NCI-H2107 treated with DMSO at 0.1 percent for 48 hours (cell line): ENCODE measurements around the gene SOX10.
"Not testable (repeated sequence)": the region's sequence is repeated elsewhere in the genome, so short reads cannot be mapped to it uniquely, and the experiment has no call there.

ENCODE experiments used
- DNase-seq: peaks from one replicate; lab custom pipeline; 2025; ENCODE audit not compliant: unreplicated experiment; lab: John Stamatoyannopoulos, UW

Gene SOX10

GRCh38 chr22:37965940-37966664, 18.3 kb downstream of the SOX10 start:
- no peak for DNase-seq

- DNase-seq: no peak
Observed at GRCh38 chr22:37961062-37961461, 23.3 kb downstream of the SOX10 start.

DNA sequence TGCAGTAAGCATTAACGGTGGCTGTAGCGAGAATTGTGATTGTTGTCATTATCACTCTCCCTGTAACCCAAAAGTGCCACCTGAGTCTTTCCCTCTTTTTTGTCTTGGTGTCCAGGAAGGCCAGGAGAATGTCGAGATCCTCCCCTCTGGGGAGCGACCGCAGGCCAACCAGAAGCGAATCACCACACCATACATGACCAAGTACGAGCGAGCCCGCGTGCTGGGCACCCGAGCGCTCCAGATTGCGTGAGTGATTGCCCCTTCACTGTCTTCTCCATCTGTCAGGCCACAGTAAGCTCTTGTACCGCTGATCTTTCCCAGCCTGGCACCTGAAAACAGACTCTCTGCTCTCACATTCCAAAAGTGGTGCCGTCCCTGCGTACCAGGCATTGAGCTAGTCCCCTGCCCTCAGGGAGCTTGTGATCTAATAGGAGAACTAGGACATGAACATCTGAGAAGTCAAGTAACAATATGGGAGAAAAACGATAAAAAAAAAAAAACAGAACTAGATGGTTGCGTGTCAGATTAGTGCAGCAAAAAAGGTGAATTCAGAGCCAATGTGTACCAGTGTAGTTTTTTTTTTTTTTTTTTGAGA, 25.0 kb downstream of the SOX10 start:
- DNase-seq: no peak

- no peak for DNase-seq
Observed at GRCh38 chr22:37957232-37957631, 27.1 kb downstream of the SOX10 start.

DNA sequence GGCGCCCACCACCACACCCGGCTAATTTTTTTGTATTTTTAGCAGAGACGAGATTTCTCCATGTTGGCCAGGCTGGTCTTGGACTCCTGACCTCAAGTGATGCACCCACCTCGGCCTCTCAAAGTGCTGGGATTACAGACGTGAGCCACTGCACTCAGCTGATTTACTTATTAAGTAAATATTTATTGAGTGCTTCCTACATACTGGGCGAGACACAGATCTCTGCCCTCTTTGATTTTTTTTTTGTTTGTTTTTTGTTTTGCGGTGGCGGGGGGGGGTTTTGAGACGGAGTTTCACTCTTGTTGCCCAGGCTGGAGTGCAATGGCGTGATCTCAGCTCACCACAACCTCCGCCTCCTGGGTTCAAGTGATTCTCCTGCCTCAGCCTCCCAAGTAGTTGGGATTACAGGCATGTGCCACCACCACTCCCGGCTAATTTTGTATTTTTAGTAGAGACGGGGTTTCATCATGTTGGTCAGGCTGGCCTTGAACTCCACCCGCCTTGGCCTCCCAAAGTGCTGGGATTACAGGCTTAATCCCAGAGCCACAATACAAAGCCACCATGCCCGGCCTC, 28.4 kb downstream of the SOX10 start:
- DNase-seq: not testable (repeated sequence)

DNA sequence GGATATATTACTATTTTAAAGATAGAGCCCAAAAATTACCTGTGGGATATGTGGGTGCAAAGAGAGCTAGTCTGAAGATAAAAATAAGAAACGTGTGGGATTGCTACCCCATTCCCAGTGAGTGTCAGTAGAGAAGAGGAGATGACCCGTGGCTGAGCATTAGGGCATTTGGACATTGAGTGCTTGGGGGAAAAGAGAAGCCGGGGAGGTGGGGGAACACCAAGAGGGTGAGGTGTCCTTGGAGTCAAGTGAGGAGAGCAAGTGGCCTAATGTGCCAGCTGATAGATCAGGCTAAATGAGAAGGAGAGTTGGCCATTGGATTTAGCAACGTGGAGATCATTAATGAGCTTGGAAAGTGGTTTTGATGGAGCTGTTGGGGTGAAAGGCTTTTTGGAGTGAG, 29.7 kb downstream of the SOX10 start:
- DNase-seq: no peak

DNA sequence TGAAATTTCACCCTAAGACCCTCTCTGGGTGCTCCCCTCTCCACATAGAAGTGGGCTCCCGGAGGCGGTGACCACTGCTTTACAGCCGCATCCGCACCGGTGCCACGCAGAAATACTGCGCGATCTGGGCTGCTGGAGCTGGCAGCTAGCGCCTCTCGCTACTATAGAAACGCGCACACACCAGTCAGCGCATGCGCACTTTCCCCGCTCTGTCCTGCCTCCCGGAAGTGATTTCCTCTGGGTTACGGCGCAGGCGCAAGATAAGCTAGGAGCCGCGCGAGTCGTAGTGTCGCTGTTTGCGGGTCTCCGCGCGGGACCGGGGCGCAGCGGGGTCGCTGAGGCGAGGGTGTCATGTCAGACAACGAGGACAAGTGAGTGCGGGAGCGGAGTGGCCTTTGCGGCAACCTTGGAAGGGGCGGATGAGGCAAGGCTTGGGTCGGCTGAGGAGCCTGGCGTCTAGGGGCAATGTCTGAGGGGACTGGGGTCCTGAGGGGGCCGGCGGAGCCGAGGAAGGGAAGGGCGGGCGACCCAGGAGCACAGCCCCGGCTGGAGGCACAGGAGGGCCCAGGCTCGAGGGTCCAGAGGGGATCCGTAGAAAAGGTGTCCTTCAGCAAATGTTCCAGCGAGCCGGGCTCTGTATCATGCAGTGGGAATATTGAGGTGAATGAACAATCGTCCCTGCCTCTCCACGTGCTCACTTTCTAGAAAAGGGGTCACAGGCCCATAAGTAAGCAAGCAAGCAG, 30.7 kb downstream of the SOX10 start, which contains the start of the genes C22orf23 and POLR2F:
Gene C22orf23, minus strand, starts transcription at position 165 of the 743 bp plus-strand sequence. CDS start 452 bp downstream, outside the sequence.
Gene POLR2F, plus strand, starts transcription at position 263 of the 743 bp plus-strand sequence. Its CDS starts 89 bp downstream, at position 352.
- peak; percentile 83 for DNase-seq

GRCh38 chr22:37953062-37953436, 31.3 kb downstream of the SOX10 start:
- no peak for DNase-seq

DNA sequence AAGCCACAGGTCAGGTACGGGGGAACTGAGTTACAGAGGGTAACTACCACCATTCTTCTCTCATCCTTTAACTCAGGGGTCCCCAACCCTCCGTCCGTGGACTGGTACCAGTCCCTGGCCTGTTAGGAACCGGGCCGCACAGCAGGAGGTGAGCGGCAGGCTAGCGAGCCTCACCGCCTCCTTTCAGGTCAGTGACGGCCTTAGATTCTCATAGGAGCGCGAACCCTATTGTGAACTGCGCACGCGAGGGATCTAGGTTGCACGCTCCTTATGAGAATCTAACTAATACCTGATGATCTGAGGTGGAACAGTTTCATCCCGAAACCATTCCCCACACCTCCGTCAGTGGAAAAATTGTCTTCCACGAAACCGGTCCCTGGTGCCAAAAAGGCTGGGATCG, 31.7 kb downstream of the SOX10 start:
- not testable (repeated sequence) for DNase-seq

- peak; percentile 35 for DNase-seq
Observed at GRCh38 chr22:37951305-37951704, 33.0 kb downstream of the SOX10 start.

- DNase-seq: not testable (repeated sequence)
Observed at GRCh38 chr22:37947142-37947795, 37.1 kb downstream of the SOX10 start.

GRCh38 chr22:37944423-37944822, 39.9 kb downstream of the SOX10 start:
- DNase-seq: not testable (repeated sequence)

GRCh38 chr22:37943825-37944198, 40.5 kb downstream of the SOX10 start:
- DNase-seq: no peak

- no peak for DNase-seq
Observed at GRCh38 chr22:37943136-37943824, 41.1 kb downstream of the SOX10 start.

DNA sequence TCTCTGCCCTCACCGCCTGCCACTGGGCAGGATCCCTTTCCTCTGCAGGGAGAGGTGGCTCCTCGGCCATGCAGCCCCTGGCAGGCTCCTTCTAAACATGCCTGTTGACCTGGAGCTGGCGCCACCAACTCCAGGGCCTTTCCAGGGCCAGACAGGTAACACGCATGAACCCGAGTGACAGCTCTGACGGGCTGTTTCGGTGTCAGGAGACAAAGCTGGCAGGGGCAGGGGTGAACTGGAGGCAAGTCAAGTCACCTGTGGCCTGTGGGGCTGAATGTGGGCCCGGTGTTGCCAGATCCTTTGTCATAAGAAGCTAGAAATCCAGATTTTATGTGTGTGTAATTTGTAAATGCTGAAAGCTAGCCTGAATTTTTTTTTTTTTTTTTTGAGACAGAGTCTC, 42.2 kb downstream of the SOX10 start:
- no peak for DNase-seq

- no peak for DNase-seq
Observed at GRCh38 chr22:37940698-37941376, 43.5 kb downstream of the SOX10 start.

GRCh38 chr22:37933711-37934376, 50.5 kb downstream of the SOX10 start:
- peak; percentile 14 for DNase-seq

DNA sequence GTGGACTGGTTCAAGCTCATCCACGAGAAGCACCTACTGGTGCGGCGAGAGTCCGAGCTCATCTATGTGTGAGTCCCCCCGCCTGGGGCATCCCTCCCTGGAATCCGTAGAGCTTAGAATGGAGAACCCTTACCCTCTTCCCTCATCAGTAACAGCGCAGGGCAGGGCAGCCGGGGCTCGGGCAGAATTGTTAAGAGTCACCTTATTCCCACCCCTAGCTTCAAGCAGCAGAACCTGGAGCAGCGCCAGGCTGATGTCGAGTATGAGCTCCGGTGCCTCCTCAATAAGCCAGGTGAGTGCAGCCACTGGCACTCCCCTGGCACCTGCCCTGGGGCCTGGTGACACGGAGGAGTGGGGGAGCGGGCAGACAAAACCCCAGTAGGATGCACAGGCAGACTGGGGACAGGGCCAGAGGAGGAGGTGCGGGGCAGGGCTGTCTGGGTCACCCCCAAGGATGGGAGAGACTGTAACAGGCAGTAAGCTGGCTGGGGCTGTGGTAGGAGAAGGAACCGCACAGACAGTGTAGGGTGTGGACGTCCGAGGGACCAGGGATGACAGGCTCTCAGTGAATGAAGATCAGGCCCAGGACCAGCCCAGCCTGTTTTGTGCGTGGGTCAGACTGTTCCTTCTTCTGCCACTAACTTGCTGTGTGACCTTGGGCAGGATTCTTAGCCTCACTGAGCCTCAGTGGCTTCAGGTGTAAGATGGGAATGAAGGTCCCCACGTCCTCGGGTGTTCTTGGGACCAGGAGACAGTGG, 51.4 kb downstream of the SOX10 start:
- DNase-seq: no peak

DNA sequence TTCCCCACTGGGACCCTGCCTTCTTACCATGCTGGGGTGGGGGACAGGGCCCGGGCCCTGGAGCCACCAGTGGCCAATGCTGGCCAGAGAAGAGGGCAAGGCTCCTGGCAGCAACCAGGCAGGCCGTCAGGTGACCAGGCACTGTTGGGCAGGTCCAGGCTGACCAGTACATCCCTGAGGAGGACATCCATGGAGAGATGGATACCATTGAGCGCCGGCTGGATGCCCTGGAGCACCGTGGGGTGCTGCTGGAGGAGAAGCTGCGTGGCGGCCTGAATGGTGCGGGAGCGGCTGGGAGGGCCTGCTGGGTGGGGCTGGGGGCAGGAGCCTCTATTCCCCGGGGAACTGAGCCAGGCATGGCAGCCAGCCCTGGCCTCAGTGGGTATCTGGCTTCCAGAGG, 52.0 kb downstream of the SOX10 start:
- DNase-seq: no peak
